Endothelial cell (in vitro differentiated cells): ENCODE measurements around the gene RFC3. TPM values are rescaled to one million over a fixed set of nuclear protein-coding genes. Genes with fewer than 3 reads are reported as not detected.

Experiments
- DNase-seq: peaks from one replicate; pipeline ENCODE4 v3.0.0; 2021; ENCODE audit warnings: low spot score
- H3K27ac Mint-ChIP-seq: one replicate; pipeline ENCODE4 v1.8.0; 2021; ENCODE audit warnings: mixed read lengths, inconsistent platforms; ENCODE audit not compliant: unreplicated experiment
- H3K27me3 Mint-ChIP-seq: one replicate; pipeline ENCODE4 v1.8.0; 2021; ENCODE audit warnings: mild to moderate bottlenecking, moderate library complexity, mixed read lengths, inconsistent platforms; ENCODE audit not compliant: unreplicated experiment
- H3K36me3 Mint-ChIP-seq: one replicate; pipeline ENCODE4 v1.8.0; 2021; ENCODE audit warnings: mild to moderate bottlenecking, low read depth, mixed read lengths, inconsistent platforms; ENCODE audit not compliant: unreplicated experiment
- H3K4me1 Mint-ChIP-seq: one replicate; pipeline ENCODE4 v1.8.0; 2021; ENCODE audit warnings: mild to moderate bottlenecking, mixed read lengths, inconsistent platforms; ENCODE audit not compliant: unreplicated experiment
- H3K4me3 Mint-ChIP-seq: one replicate; pipeline ENCODE4 v1.8.0; 2021; ENCODE audit warnings: mild to moderate bottlenecking, mixed read lengths, inconsistent platforms; ENCODE audit not compliant: unreplicated experiment
- H3K9me3 Mint-ChIP-seq: one replicate; pipeline ENCODE4 v1.8.0; 2021; ENCODE audit warnings: mixed read lengths, inconsistent platforms; ENCODE audit not compliant: unreplicated experiment
- total RNA-seq: library from RNA; stranded (reverse); fragmentation: NEBNext Ultra II Directional; extraction: Animal tissue kit (Norgen Biotek cat#: 25700); gene quantifications from one replicate; pipeline ENCODE4 v1.2.1, GENCODE V29; 2021; ENCODE audit not compliant: unreplicated experiment
- TF ChIP-seq, protein P1 (sequence below): fragments of 200-600 bp; sonication (generic); IDR thresholded peaks from one replicate; pipeline ENCODE4 v1.5.0; 2021; ENCODE audit warnings: antibody characterized with exemption; ENCODE audit not compliant: unreplicated experiment

RFC3 gene
- total RNA-seq, 1 donor from 2014 or later, result 11.7 TPM

DNA sequence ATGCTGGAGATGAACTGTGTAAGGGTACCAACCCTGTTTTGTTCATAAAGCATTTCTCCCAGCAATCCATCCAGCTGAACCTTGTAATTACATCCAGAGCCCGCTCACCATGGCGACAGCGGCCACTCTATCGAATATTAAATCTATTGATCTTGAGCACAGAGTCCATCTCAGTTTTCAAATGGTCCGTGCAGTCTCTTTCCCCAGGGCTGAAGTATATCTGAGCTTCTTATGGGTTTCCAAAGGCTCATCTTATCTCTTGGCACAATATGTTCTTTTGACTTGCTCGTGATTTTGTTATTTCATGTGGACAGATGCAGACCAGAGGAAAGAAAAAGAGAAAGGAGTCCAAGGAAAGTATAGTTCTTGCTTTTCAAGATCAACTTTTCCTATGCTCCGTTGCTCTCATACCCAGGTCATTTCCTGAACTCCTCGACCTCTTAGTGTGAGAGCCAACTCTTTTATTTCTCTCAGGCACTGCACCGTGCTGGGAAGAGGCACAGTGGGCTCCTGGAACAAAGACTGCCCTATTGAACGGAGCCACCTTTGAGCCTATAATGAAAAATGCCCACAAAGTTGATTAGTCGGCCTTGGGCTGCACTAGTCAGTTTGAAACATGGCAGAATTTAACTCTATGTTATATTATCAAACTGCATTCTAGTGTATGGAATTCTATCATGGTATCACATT is 66.7 kb downstream of the RFC3 start:
- no peak for DNase-seq
- H3K36me3 Mint-ChIP-seq, result no peaks in the 10 kb centered on the region
- no peaks in the 10 kb centered on the region for H3K4me1 Mint-ChIP-seq
- H3K4me3 Mint-ChIP-seq, result no peak overlapping the region
- TF ChIP-seq, protein P1, sequence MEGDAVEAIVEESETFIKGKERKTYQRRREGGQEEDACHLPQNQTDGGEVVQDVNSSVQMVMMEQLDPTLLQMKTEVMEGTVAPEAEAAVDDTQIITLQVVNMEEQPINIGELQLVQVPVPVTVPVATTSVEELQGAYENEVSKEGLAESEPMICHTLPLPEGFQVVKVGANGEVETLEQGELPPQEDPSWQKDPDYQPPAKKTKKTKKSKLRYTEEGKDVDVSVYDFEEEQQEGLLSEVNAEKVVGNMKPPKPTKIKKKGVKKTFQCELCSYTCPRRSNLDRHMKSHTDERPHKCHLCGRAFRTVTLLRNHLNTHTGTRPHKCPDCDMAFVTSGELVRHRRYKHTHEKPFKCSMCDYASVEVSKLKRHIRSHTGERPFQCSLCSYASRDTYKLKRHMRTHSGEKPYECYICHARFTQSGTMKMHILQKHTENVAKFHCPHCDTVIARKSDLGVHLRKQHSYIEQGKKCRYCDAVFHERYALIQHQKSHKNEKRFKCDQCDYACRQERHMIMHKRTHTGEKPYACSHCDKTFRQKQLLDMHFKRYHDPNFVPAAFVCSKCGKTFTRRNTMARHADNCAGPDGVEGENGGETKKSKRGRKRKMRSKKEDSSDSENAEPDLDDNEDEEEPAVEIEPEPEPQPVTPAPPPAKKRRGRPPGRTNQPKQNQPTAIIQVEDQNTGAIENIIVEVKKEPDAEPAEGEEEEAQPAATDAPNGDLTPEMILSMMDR, result no peak
- H3K27me3 Mint-ChIP-seq, result no peaks in the 10 kb centered on the region
- no peak overlapping the region for H3K27ac Mint-ChIP-seq
- H3K9me3 Mint-ChIP-seq, result no peaks in the 10 kb centered on the region
